HG03159 (cell line): ENCODE results near the gene SHISA8.

Experiments used
- ATAC-seq: cut with Tn5 transposase; IDR thresholded peaks from one replicate; pipeline ENCODE4 v1.9.1; 2021; ENCODE audit warnings: mild to moderate bottlenecking, moderate library complexity; ENCODE audit not compliant: unreplicated experiment

The SHISA8 gene

DNA sequence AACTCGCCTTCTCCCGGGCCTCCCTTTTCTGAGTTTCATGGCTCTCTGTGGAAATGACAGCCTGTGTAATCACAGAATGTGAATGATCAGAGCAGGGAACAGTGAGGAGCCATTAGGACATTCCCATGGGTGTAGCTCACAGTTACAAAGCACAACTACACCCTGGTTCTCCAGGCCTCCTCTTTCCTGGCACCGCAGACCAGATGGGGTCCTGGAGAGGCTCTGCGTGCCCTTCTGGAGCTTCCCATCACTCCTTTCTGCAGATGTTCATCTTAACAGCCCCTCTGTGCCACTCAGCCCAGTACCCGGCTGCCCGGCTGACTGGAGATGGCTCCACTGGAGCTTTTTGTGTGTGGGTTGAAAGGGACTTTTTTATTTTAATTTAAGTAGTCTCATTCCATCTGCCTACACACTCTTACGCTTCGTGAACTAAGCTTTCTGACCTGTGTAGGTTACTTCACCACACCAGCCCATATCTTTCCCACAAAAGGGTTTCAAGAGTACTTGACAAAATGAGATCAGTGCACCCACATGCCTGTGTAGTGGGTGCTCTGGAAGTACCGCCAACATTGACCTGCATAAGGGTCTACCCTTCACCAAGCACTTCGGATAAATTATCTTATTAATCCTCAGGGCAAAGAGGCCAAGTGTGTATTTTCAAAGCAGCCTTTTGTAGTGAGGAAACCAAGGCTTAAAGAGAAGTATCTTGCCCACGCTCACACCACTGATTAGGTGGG, 52.2 kb downstream of the SHISA8 start:
- ATAC-seq: no peak

DNA sequence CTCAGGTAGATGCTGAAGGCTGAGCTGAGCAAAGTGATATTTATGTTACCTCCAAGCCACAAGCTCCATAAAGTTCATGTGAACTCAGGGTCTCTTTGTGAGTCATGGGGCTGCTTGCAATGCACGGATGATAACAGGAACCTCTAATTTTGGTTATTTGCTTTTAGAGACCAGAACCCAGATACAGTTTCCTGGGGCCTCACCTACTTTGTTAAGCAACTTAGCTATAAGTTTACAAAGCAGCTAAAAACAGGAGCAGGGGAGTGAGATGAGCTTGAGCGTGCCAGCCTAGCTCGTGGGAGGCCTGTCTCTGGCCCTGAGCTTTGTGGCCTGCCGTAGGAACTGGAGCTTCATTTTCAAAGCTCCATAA, 52.7 kb downstream of the SHISA8 start:
- ATAC-seq: no peak
